ENCODE measurements around the gene GABRA5.
"Not testable (repeated sequence)": the region's sequence is repeated elsewhere in the genome, so short reads cannot be mapped to it uniquely, and the experiment has no call there.

GABRA5 gene

DNA sequence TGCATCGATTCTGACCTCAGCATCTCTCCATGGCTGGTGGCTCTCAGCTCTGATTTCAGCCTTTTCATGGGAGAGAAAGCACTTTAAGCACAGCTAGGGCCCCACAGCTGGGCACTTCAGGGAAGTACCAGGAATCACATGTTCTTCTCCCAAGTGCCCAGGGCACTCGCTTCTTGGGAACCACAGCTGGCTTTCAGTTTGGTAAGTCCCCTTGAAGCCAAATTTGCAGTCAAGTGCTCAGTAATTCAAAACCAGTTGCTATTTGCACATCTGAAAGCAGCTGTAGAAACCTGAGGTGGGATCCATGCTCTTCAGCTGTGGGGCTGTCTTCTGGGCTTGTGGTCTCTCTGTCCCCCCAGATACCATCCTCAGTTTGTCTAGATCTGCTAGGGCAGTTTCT is 12.8 kb downstream of the GABRA5 start:
- DNase-seq = no peak

DNA sequence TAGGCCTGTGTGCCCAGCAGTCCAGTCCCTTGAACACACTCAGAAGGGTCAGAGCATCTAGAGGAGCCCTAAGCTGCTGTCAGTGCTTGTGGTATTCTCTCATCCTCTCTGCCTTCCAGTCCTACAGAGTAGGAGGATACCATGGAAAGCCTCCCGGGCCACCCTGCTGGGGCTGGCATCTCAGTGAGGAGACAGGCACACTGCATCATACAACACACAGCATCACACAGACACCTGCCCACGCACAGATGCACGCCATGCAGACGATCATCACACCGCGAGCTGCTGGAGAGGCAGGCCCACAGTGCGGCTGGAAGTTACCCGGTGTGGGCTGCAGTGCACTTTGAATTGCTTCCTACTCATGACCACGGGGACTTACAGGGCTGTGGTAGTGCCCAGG is 15.2 kb downstream of the GABRA5 start:
- no peak for DNase-seq

DNA sequence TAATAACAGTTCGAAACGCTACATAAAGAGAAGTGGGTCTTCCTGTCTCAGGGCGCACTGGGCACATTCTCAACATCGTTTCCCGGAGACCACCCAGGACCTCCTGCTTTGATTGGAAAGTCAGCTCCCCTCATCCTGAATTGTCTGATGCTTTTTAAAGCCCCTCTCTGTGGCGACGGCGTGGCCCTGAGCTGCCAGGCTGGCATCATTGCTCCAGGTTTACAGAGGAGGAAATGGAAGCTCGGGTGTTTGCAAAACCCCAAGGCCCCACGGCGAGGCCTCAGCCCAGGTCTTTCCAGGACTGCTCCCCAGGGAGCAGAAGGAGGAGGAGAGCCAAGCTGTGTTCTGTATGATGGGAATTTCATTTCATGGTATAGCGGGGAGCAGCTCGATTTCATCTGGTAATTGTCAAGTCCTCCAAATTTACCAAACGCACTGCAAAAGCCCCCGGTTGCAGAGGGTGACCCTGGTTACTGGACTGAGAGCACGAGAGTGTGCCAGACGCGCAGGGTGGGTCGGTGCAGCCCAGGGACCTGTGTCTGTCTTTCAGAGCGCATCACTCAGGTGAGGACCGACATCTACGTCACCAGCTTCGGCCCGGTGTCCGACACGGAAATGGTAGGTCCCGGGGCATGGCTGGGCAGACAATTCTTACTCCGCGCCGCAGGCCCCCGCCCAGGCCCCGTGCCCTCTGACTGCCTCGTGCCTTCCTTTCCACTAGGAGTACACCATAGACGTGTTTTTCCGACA is 15.9 kb downstream of the GABRA5 start:
- DNase-seq = no peak

DNA sequence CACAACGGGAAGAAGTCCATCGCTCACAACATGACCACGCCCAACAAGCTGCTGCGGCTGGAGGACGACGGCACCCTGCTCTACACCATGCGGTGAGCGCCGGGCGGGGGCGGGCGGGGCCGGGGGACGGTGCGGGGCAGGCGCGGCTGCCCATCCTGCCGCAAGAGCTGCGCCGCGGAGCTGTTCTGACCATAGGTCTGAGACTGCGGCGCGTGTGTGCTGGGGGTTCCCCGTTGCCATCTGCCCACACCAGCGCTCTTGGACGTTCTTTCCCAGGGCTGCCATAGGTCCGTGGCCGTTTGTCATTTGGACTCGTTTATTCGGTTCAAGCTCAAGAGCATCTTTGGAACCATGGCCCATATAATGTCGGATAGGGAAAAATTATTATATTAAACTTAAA is 16.6 kb downstream of the GABRA5 start:
- DNase-seq = no peak

DNA sequence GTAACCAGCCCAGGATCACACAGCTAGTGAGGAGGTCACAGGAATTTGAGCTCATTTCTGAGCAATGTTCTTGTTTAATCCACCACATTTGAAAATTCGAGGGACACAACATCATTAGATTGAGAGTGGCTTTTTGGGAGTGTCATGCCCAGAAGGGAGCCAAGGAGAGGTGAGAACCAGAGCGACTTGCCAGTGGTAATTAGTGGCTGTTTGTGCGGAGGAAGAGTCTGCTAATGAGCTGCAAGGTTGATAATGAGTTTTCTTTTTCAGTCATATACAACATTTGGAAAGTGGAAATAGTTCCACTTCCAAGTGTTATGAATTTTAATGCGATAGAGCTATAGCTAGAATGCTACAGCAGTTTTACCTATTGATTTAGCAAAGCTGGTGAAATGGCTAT is 19.7 kb downstream of the GABRA5 start:
- no peak for DNase-seq

DNA sequence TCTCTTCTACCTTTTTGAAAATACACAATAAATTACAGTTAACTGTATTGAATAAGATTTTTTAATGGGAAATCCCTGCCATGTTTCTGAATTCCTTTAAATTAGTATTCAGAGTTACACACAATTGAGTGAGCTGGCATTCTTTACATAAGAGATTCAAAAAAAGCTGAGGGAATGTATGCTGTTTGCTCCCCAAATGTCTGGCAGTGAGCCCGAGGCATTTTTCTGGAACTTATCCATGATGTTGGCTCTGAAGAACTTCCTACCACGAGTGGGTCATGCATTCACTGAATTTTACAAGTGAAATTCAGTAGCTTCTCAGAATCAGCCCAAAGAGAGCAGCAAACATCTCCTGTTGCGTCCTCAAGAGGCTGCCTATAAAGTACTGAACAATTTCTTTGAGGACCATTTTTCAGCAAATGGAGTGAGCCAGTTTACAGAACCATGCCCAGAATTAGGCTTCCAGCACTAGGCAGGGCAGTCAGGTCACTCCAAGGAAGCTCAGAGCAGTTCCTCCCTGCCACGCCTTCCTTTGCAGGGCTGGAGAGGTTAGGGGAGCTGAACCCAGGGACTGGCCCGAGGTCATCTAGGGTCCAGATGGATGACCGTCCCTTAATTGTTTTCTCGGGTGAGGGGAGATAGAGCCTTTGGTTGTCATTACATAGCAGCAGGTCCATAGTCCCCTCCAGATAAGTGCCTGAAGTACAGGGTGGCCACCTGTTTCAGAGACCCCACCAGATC is 21.2 kb downstream of the GABRA5 start:
- DNase-seq = no peak

DNA sequence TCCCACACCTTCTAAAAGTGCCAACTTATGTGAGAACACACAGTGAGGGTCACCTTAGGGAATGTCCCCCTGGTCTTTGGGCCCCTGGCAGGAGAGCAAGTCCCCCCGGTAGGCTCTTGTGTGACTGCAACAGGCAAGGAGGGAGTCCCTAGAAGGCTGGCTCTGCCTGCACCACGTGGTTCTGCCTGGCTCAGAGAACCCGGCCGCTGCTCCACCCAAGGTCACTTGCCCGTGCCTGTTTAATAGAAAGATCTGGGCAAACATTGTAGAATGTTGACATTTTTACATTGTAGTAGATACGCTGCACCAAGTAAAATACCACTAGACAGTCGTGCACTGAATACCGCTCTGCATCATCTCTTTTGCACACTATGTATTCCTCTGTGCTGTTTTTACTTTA is 21.9 kb downstream of the GABRA5 start:
- DNase-seq = no peak

DNA sequence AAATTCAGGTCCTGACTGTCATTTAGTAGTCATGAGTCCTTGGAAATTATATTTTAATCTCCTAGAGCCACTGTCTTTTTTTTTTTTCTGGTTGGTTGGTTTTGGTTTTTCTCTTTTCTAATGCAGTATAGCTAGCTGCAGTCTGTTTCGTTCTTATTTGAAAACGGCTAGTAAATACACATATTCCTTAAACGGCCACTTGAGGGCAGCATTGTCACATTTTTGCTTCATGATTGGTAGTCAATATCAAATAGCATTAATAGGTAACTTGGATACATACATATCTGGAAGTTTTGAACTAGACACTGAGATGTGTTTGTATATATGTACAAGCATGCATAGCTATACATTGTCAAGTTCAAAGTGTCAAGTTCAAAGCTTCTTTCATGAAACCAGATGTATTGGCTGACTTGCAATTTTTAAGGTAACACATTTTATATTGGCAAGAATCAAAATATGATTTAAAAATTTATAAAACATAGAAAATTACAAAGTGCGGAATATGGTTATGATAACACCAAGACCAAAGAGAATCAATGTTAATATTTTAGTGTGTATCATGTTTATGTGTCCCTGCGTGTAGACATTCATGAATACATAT is 22.5 kb downstream of the GABRA5 start:
- DNase-seq = peak; percentile 1

DNA sequence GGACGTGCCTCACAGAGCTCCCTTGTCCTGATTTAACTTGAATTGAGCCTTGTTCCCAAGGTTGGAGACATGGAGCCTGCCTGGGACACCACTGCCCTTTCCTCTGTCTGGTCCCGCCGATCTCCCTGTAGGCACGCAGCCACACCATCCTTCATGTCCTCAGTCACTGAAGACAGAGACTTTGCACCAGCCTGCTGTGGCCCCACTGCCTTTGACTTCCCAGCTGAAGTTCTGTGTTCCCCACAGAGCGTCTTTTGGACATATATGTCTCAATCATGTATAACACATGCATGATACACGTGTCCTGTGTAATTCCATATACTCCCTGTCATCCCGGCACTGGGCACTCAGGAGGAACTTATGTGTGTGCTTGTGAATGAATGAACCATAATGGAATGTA is 23.6 kb downstream of the GABRA5 start:
- no peak for DNase-seq

DNA sequence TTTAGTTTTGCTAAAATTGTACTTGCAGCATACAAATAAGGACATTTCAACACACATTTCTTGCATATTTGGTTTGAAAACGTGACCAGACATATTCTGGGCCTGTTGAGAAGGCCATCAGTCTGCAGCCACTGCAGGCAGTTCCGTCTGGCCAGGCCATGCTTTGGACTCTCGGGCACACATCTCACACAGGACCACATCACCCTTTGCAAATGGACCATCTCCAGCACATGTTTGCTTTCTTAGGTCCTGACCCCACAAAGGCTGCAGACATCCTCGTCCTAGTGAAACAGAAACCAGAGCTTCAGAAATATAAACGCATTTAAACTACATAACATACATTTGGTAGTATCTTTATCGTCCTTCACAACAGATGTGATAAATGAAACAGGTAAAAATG is 24.1 kb downstream of the GABRA5 start:
- no peak for DNase-seq

DNA sequence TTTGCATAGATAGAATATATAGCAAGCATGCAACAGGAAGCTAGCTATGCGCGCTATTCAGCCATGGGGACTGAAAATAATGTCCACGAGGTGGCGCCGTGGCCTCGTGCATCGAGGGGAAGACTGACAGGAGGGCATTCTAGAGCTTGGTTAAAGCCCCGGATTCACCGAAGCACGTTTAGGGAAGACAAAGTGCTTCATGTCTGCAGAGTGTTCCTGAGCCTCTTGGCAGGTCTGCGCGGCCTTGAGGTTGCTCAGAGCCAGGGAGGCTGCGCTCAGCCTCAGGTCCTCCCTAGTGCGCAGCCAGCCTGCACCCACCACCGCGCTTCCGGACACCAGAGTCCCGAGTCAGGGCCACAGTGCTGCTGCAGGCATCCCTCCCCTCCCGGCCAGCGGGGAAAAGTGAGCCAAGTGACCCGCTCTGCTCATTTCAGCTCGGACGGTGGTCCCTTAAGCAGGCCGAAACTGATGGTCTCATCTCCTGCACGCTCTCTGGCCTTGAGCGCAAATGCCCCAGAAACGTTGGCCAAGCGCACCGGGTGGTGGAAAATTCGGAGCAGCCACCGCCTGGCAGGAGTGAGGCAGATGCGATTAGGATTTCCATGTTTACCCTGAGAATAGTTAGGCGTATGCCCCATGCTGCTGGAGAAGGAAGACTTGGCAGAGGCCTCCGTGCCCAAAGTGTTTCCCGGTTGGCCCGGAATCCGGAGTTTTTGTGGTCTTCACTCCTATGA is 24.8 kb downstream of the GABRA5 start:
- DNase-seq = no peak

DNA sequence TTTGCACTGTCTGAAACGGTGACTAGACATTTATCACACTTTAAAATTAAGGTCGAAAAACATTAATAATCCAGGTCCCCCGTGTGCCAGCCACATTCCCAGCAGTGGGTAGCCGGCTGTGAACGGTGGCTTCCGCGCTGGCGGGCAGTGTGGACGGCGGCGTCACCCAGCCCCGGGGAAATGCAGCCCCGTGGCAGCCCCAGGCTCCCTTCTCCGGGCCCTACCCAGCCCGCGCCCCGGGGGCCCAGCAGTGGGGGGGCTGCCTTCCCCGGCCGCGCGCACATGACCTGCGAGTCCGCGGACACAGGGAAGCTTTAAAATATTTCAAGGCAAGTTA is 25.3 kb downstream of the GABRA5 start:
- no peak for DNase-seq

DNA sequence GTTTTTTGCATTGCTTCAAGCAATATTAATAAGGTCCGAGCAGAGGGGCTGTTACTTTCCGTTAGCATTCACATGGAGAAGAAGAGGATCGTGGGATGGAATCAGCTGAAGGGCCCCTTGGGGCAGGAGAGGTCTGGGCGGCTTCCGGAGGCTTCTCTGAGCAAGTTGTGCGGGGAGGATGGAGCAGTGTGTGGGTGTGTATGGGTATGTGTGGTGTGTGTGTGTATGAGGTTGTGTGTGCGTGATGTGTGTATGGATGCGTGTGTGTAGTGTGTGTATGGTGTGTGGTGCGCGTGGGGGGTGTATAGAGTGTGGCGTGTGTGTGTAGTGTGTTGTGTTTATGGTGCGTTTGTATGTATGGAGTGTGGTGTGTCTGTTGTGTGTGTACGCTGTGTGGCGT is 25.8 kb downstream of the GABRA5 start:
- no peak for DNase-seq

DNA sequence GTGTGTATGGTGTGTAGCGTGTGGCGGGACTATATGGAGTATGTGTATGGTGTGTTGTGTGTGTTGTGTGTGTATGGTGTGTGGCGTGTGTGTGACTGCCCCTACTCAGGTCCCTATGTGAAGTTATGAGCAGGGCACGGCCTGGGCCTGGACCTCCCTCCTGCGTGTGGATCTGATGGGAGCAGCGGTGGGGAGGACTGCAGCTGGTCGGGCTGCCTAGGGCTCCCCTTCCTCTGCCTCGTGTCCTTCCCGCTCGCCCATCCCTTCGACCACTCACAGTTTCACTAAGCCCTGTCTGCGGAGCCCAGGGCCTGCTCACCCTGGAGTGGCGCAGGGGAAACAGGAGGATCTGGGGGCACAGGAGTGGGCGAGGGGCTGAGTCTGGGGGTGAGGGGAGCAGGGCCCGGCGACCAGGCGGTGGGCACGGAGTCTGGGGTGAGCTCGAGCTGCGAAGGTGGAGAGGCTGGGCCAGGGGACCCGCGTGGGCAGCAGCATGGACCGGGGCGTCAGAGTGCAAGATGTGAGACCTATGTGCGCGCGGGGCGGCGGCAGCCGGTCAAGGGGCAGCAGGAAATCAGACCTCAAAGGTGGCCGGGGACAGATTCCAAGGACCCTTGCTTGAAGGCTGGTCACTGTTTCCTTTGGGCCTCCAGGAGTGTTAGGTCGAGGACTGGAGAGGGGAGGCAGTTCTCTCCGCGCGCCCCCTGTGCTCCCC is 26.6 kb downstream of the GABRA5 start:
- DNase-seq = no peak

DNA sequence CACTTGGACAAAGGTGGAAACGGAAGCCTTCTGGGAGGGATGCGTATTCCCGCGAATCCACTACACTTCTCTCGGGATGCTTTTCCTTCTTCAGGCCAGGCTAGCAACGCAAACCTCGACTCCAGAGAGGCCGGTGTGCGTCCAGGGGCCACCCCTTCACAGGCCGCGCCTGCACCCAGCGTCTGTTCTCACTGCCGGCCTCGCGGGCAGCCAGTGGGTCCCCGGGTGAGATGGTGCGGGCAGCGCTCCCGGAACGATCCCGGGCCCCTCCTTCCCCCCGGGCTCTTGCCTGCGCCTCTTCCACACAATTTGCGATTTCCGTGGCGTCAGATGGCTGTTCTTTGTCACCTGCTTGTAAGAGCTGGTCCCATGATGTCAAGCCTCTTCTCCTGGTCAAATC is 27.3 kb downstream of the GABRA5 start:
- no peak for DNase-seq

DNA sequence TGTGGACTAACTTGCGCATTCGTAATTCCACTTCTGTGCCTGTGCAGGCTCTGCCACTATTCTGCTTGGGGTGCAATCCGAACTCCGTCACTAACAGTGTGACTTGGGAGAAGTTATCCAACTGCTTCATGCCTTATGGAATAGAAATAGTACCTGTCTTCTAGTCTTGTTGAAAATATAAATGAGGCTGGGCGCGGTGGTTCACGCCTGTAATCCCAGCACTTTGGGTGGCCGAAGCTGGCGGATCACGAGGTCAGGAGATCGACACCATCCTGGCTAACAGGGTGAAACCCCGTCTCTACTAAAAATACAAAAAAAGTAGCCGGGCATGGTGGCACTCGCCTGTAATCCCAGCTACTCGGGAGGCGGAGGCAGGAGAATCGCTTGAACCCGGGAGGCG is 28.5 kb downstream of the GABRA5 start:
- DNase-seq = not testable (repeated sequence)

DNA sequence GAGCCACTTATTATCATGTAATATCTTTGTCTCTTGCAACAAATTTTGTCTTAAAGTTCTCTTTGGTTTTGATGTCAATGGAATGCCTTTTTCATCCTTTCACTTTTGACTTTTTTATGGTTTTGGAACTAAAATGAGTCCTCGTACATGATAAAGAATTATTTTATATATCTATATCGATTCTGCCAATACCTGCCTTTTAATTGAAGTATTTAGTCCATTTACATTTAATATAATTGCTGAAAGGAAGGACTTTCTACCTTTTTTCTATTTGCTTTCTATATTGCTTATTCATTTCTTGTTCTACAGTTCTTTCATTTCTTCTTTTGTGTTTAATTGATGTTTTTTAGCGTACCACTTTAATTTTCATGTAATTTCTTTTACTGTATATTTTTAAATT is 32.8 kb downstream of the GABRA5 start:
- no peak for DNase-seq

DNA sequence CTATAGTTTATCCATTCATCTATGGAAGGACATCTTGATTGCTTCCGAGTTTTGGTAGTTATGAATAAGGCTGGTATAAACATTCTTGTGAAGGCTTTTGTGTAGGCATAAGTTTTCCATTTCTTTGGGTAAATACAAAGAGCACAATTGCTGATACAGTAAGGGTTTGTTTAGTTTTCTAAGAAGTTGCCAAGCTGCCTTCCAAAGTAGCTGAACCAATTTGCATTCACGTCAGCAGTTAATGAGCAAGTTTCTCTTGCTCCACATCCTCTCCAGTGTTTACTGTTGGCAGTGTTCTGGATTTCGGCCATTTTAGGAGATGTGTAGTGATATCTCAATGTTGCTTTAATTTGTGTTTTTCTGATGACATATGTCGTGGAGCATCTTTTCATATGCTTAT is 34.2 kb downstream of the GABRA5 start:
- DNase-seq = no peak

DNA sequence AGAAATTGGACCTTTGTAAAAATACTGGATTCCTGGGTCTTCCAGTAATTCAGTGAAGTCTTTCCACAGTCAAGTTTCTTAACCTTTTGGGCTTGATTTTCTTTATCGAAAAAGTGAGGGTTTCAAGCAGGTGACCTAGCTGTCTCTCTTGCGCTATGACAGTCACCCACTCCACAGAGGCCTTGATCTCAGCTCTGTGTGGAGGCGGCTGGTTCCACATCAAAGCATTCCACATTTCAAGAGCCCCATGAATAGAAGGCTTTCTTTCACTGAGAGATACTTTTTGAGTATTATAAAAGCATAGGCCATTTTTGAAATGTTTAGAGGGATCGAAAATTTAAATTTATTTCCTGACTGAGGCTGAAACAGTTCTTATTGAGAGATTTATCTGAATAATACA is 43.9 kb downstream of the GABRA5 start:
- DNase-seq = no peak

DNA sequence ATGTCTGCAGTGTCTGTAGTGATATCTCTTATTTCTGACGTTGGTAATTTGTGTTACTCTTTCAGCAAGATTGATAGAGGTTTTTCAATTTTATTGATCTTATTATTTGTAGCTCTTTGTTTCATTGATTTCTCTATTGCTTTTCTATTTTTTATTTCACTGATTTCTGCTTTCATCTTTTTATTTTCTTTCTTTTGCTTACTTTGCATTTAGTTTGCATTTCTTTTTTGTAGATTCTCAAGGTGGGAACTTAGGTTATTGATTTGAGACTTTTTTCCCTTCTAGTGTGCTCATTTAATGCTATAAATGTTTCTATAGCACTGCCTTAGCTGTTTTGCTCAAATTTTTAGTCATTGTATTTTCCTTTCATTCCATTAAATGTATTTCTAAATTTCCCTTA is 54.6 kb downstream of the GABRA5 start:
- no peak for DNase-seq

DNA sequence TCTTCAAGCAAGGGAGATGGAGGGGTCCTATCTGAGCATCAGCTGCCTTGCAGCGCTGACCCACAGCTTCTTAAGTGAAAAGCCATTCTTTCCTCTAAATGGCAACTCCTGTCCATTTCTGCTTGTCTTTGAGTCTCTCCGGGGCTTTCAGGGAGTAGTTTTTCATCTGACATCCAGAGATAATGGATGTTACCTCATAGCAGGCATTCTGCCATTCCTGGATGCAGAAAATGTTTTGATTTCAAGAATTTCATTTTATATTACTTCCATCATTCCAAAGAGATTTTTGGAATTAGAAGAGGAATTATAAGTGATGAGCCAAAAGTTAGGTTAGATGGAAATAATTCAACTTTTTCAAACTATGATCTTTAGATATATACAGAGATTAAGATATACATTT is 59.2 kb downstream of the GABRA5 start:
- no peak for DNase-seq

DNA sequence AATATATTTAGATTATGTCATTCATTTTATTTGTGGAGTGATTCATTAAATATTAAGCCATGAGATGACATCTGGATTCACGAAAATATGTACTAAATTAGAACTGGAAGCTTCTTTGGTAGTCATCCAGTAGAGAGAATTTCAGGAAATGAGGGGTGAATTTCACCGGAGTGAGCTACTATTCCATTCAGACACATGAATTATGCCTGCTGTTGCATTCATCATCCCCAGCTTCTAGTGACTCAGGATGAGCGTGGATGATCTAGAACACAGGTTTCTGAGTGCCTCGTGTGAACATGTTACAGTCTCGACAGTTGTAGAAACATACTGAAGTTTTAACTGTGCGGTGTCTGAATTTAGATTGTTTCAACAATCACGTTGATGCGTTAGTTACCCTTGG is 61.2 kb downstream of the GABRA5 start:
- no peak for DNase-seq

DNA sequence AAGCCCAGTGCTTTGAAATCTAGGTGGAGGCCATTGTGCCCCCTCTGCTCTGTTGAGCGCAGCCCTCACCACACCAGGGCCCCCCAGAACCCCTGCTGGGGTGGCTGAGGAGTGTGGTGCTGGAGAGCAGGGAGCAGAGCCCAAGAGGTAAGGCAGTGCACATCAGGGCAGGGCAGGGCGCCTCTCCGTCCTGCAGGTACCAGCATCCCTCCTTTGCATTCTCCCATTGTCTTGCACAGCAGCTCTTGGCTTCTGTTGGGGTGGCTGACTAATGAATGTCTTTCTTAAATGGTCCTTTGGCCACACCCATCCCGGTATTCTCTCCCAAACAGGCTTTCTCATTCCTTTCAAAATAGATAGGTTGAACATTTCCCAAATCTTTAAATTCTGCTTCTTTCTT is 62.7 kb downstream of the GABRA5 start:
- no peak for DNase-seq
